HepG2 (cell line): ENCODE data around the gene CSNK1G1.

Source experiments
- ADNP ChIP-seq: sonication (generic); formaldehyde crosslinking; IDR thresholded peaks from 2 replicates; pipeline ENCODE4 v1.4.0; 2020; ENCODE audit warnings: missing genetic modification reagents
- BHLHE40 ChIP-seq: IDR thresholded peaks from 2 replicates; pipeline ENCODE4 v1.6.1; 2011; ENCODE audit warnings: low read length, improper control_type of control experiment
- HNRNPK ChIP-seq: fragments of 200-400 bp; formaldehyde crosslinking; IDR thresholded peaks from 2 replicates; pipeline ENCODE4 v1.6.1; 2018; ENCODE audit warnings: low read length, low read depth, moderate library complexity, mild to moderate bottlenecking; ENCODE audit not compliant: poor library complexity, severe bottlenecking
- MTA1 ChIP-seq: sonication (generic); formaldehyde crosslinking; IDR thresholded peaks from 2 replicates; pipeline ENCODE4 v1.4.0; 2020; ENCODE audit warnings: missing genetic modification reagents, mild to moderate bottlenecking, borderline replicate concordance
- MYC ChIP-seq: sonication (generic); formaldehyde crosslinking; IDR thresholded peaks from 2 replicates; pipeline ENCODE4 v1.9.0; 2021; ENCODE audit warnings: missing genetic modification reagents, borderline replicate concordance
- NFATC3 ChIP-seq: sonication (generic); formaldehyde crosslinking; IDR thresholded peaks from 2 replicates; pipeline ENCODE4 v1.5.1; 2020; ENCODE audit warnings: mild to moderate bottlenecking, missing genetic modification reagents
- TBL1XR1 ChIP-seq: fragments of 150-350 bp; IDR thresholded peaks from 2 replicates; pipeline ENCODE4 v1.6.1; 2014; ENCODE audit warnings: borderline replicate concordance, low read length; ENCODE audit not compliant: partially characterized antibody
- TMF1 ChIP-seq: sonication (generic); formaldehyde crosslinking; IDR thresholded peaks from 2 replicates; pipeline ENCODE4 v1.8.1; 2022; ENCODE audit warnings: low read depth, missing genetic modification reagents
- ZFAT ChIP-seq: sonication (generic); formaldehyde crosslinking; conservative IDR thresholded peaks from 2 replicates; pipeline ENCODE4 v1.8.1; 2023; ENCODE audit warnings: missing genetic modification reagents, inconsistent platforms
- ZNF792 ChIP-seq: IDR thresholded peaks from 2 replicates; pipeline ENCODE4 v1.6.1; 2016
- ZZZ3 ChIP-seq: sonication (generic); formaldehyde crosslinking; IDR thresholded peaks from 2 replicates; pipeline ENCODE4 v1.4.0; 2020; ENCODE audit warnings: missing genetic modification reagents, mild to moderate bottlenecking, borderline replicate concordance
- TF ChIP-seq, protein P1 (sequence below): sonication (generic); formaldehyde crosslinking; IDR thresholded peaks from 2 replicates; pipeline ENCODE4 v1.8.1; 2023; ENCODE audit warnings: mild to moderate bottlenecking, missing genetic modification reagents
- TF ChIP-seq, protein P2 (sequence below): sonication (generic); formaldehyde crosslinking; IDR thresholded peaks from 2 replicates; pipeline ENCODE4 v1.5.0; 2020; ENCODE audit warnings: mild to moderate bottlenecking, missing genetic modification reagents, moderate library complexity

DNA sequence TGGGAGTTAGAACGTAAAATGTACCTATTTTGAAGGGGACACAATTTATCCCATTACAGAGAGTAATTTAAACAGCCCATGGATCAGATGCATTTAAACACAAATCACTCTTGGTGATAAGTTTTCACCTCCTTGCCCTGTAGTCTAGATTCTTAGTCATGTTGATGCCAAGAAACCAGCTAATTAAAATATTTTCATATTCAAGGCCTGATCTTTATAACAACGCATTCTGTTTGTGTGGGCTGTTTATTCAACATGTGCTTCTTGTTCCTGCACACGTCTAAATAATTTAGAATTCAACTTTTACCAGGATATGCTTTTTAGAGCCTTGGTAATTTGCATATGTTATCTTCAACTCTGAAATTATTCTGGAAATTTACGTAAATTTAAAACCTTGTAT is 234.4 kb downstream of the CSNK1G1 start:
- no peak for TF ChIP-seq ADNP (CRISPR knock-in tag)
- no peak for TF ChIP-seq NFATC3
- no peak for TF ChIP-seq ZNF792 (CRISPR knock-in tag)
- no peak for TF ChIP-seq MTA1 (CRISPR knock-in tag)
- TF ChIP-seq, protein P1, sequence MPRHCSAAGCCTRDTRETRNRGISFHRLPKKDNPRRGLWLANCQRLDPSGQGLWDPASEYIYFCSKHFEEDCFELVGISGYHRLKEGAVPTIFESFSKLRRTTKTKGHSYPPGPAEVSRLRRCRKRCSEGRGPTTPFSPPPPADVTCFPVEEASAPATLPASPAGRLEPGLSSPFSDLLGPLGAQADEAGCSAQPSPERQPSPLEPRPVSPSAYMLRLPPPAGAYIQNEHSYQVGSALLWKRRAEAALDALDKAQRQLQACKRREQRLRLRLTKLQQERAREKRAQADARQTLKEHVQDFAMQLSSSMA (CRISPR knock-in tag), result no peak
- no peak for TF ChIP-seq HNRNPK
- no peak for TF ChIP-seq TBL1XR1
- TF ChIP-seq ZZZ3 (CRISPR knock-in tag), result no peak
- no peak for TF ChIP-seq ZFAT (CRISPR knock-in tag)
- no peak for TF ChIP-seq TMF1
- TF ChIP-seq, protein P2, sequence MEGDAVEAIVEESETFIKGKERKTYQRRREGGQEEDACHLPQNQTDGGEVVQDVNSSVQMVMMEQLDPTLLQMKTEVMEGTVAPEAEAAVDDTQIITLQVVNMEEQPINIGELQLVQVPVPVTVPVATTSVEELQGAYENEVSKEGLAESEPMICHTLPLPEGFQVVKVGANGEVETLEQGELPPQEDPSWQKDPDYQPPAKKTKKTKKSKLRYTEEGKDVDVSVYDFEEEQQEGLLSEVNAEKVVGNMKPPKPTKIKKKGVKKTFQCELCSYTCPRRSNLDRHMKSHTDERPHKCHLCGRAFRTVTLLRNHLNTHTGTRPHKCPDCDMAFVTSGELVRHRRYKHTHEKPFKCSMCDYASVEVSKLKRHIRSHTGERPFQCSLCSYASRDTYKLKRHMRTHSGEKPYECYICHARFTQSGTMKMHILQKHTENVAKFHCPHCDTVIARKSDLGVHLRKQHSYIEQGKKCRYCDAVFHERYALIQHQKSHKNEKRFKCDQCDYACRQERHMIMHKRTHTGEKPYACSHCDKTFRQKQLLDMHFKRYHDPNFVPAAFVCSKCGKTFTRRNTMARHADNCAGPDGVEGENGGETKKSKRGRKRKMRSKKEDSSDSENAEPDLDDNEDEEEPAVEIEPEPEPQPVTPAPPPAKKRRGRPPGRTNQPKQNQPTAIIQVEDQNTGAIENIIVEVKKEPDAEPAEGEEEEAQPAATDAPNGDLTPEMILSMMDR (CRISPR knock-in tag), result no peak
- no peak for TF ChIP-seq MYC
- TF ChIP-seq BHLHE40, result no peak
